Measurements from ENCODE around the gene UMPS.
A peak's percentile ranks its signal among the peaks of the same experiment; 100 is the strongest.

GRCh38 chr3:124761250-124761796 lies 31.1 kb downstream of the UMPS start:
- TF ChIP-seq CTCF (conservative IDR thresholded peaks at IDR 0.05; ENCODE audit: low read depth, low read length): peak; percentile 96
- peak; percentile 39; the same call in 1 of the 2 replicates for TF ChIP-seq POLR2A (IDR thresholded peaks at IDR 0.05; ENCODE audit: low read depth, low read length)
- TF ChIP-seq MAFK (IDR thresholded peaks at IDR 0.05; ENCODE audit: low read depth, low read length): 0 out of 2 replicates have a peak, but pooled peaks have one; percentile 3
- TF ChIP-seq MAZ (IDR thresholded peaks at IDR 0.05; ENCODE audit: borderline replicate concordance, low read depth, low read length): peak; percentile 40; the same call in 1 of the 2 replicates
- TF ChIP-seq CHD1 (IDR thresholded peaks at IDR 0.05; ENCODE audit: low read depth, low read length): 0 out of 2 replicates have a peak, but pooled peaks have one; percentile 49
- TF ChIP-seq MXI1 (IDR thresholded peaks at IDR 0.05; ENCODE audit: borderline replicate concordance, low read depth, low read length): no peak
